Endothelial cell of umbilical vein (primary cell): ENCODE results near the gene SPP2.

Experiments used
- CTCF ChIP-seq, 2 donors: IDR thresholded peaks; 1 replicate in 1 of 2; 2 replicates in 1 of 2; pipeline ENCODE4 v1.5.1; 2011; ENCODE audit warnings: low read length in 2 of 2, mild to moderate bottlenecking in 2 of 2, moderate library complexity in 2 of 2, control low read depth in 1 of 2, inconsistent platforms in 1 of 2, low read depth in 1 of 2; ENCODE audit not compliant: insufficient read depth in 1 of 2; ENCODE audit errors: extremely low read depth in 1 of 2
- POLR2A ChIP-seq: IDR thresholded peaks from 2 replicates; pipeline ENCODE4 v1.6.1; 2012; ENCODE audit warnings: low read depth, mild to moderate bottlenecking, control low read depth, low read length
- POLR2AphosphoS5 ChIP-seq: IDR thresholded peaks from 2 replicates; pipeline ENCODE4 v1.6.1; 2012; ENCODE audit warnings: low read depth, mild to moderate bottlenecking, control low read depth, low read length, moderate library complexity; ENCODE audit not compliant: insufficient read depth

GRCh38 chr2:234095301-234095700, 44.8 kb downstream of the SPP2 start:
- TF ChIP-seq CTCF (IDR thresholded peaks at IDR 0.05; ENCODE audit: extremely low read depth in 1 of 2, insufficient read depth in 1 of 2, low read depth in 1 of 2, low read length in 2 of 2) (no peak), POLR2A (no peak), POLR2AphosphoS5 (no peak)
